WTC11 (cell line): ENCODE data around the gene SPNS1. TPM values are rescaled to one million over a fixed set of nuclear protein-coding genes. Genes with fewer than 3 reads are reported as not detected.

ENCODE experiments used
- ATAC-seq: fragments of 200-7000 bp; cut with Tn5 transposase; 2 replicates; pipeline ENCODE4 v1.10.0; 2021; ENCODE audit warnings: mild to moderate bottlenecking, moderate library complexity
- CTCF ChIA-PET: fragments of 300-600 bp; sonication (Branson Sonifier 250); formaldehyde crosslinking; loops from one replicate; lab custom pipeline; 2021; ENCODE audit warnings: antibody characterized with exemption; lab: Charles Lee
- POLR2A ChIA-PET: fragments of 350-600 bp; sonication (Branson Sonifier 250); formaldehyde crosslinking; loops from one replicate; lab custom pipeline; 2021; ENCODE audit warnings: antibody characterized with exemption; lab: Charles Lee
- DNase-seq: peaks from one replicate; pipeline ENCODE4 v3.0.0; 2021; ENCODE audit warnings: low spot score
- H3K27ac Mint-ChIP-seq: 2 replicates; pipeline ENCODE4 v1.8.0; 2021; ENCODE audit warnings: mixed read lengths
- H3K27me3 Mint-ChIP-seq: 2 replicates; pipeline ENCODE4 v1.8.0; 2021; ENCODE audit warnings: low read depth, mild to moderate bottlenecking, moderate library complexity, mixed read lengths
- H3K36me3 Mint-ChIP-seq: 2 replicates; pipeline ENCODE4 v1.8.0; 2021; ENCODE audit warnings: mixed read lengths
- H3K4me1 Mint-ChIP-seq: 2 replicates; pipeline ENCODE4 v1.8.0; 2022; ENCODE audit warnings: mixed read lengths
- H3K4me3 Mint-ChIP-seq: 2 replicates; pipeline ENCODE4 v1.8.0; 2021; ENCODE audit warnings: mild to moderate bottlenecking, moderate library complexity, mixed read lengths
- H3K9me3 Mint-ChIP-seq: 2 replicates; pipeline ENCODE4 v1.8.0; 2021; ENCODE audit warnings: mixed read lengths
- CREB1 ChIP-seq: sonication (generic); formaldehyde crosslinking; IDR thresholded peaks from 2 replicates; pipeline ENCODE4 v1.8.0; 2023; ENCODE audit warnings: mild to moderate bottlenecking, missing genetic modification reagents
- EMX1 ChIP-seq: fragments of 250-450 bp; sonication (Bioruptor Pico); IDR thresholded peaks from 2 replicates; pipeline ENCODE4 v1.8.0; 2021; ENCODE audit warnings: mild to moderate bottlenecking
- KAT7 ChIP-seq: sonication (generic); formaldehyde crosslinking; IDR thresholded peaks from 2 replicates; pipeline ENCODE4 v1.8.1; 2023; ENCODE audit warnings: missing genetic modification reagents, mild to moderate bottlenecking, borderline replicate concordance
- SP1 ChIP-seq: sonication (generic); formaldehyde crosslinking; conservative IDR thresholded peaks from 2 replicates; pipeline ENCODE4 v1.8.1; 2022; ENCODE audit warnings: missing genetic modification reagents
- TEAD4 ChIP-seq: sonication (generic); formaldehyde crosslinking; IDR thresholded peaks from 2 replicates; pipeline ENCODE4 v1.8.0; 2022; ENCODE audit warnings: mild to moderate bottlenecking, missing genetic modification reagents
- ZBTB21 ChIP-seq: sonication (generic); formaldehyde crosslinking; IDR thresholded peaks from 2 replicates; pipeline ENCODE4 v1.8.1; 2023; ENCODE audit warnings: mild to moderate bottlenecking, missing genetic modification reagents, borderline replicate concordance
- ZNF121 ChIP-seq: sonication (generic); formaldehyde crosslinking; IDR thresholded peaks from 2 replicates; pipeline ENCODE4 v1.8.0; 2023; ENCODE audit warnings: missing genetic modification reagents
- total RNA-seq: library from RNA; stranded (reverse); gene quantifications from 3 replicates; pipeline ENCODE4 v1.2.3, GENCODE V29; 2021
- TF ChIP-seq, protein P1 (sequence below): sonication (generic); formaldehyde crosslinking; conservative IDR thresholded peaks from 2 replicates; pipeline ENCODE4 v1.8.1; 2023; ENCODE audit warnings: mild to moderate bottlenecking, low read depth, missing genetic modification reagents, moderate library complexity
- TF ChIP-seq, protein P2 (sequence below): sonication (generic); formaldehyde crosslinking; IDR thresholded peaks from 2 replicates; pipeline ENCODE4 v1.8.1; 2023; ENCODE audit warnings: mild to moderate bottlenecking, missing genetic modification reagents
- TF ChIP-seq, protein P3 (sequence below): sonication (generic); formaldehyde crosslinking; IDR thresholded peaks from 2 replicates; pipeline ENCODE4 v1.8.1; 2022; ENCODE audit warnings: low read depth, missing genetic modification reagents, borderline replicate concordance
- TF ChIP-seq, protein P4 (sequence below): sonication (generic); formaldehyde crosslinking; IDR thresholded peaks from 2 replicates; pipeline ENCODE4 v1.8.0; 2022; ENCODE audit warnings: mild to moderate bottlenecking, missing genetic modification reagents
- TF ChIP-seq, protein P5 (sequence below): sonication (generic); formaldehyde crosslinking; IDR thresholded peaks from 2 replicates; pipeline ENCODE4 v1.8.0; 2023; ENCODE audit warnings: missing genetic modification reagents
- TF ChIP-seq, protein P6 (sequence below): sonication (generic); formaldehyde crosslinking; IDR thresholded peaks from 2 replicates; pipeline ENCODE4 v1.8.1; 2023; ENCODE audit warnings: mild to moderate bottlenecking, missing genetic modification reagents, moderate library complexity

Gene SPNS1
- total RNA-seq, 1 experiment from 2014 or later: 64.4 TPM

DNA sequence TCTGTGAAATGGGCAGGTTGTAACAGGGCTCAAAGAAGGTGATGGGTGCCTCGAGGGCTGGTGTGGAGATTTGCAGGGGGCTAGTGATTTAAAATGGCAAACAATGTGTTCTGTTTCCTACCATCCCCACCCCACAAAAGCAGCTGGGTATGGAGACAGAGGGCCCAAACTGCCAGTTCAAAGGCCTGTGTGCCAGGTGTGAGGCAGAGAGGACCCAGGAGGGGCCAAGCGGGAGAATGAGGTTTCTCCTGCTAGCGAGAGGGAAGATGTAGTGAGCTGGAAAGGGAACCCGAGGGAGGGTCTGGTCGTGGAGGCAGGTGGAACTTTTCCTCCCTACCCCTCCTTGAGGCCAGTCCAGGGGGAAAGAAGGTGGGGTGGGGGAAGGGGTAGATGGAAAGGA lies 49.7 kb downstream of the SPNS1 start (continued):
- TF ChIP-seq, protein P1, sequence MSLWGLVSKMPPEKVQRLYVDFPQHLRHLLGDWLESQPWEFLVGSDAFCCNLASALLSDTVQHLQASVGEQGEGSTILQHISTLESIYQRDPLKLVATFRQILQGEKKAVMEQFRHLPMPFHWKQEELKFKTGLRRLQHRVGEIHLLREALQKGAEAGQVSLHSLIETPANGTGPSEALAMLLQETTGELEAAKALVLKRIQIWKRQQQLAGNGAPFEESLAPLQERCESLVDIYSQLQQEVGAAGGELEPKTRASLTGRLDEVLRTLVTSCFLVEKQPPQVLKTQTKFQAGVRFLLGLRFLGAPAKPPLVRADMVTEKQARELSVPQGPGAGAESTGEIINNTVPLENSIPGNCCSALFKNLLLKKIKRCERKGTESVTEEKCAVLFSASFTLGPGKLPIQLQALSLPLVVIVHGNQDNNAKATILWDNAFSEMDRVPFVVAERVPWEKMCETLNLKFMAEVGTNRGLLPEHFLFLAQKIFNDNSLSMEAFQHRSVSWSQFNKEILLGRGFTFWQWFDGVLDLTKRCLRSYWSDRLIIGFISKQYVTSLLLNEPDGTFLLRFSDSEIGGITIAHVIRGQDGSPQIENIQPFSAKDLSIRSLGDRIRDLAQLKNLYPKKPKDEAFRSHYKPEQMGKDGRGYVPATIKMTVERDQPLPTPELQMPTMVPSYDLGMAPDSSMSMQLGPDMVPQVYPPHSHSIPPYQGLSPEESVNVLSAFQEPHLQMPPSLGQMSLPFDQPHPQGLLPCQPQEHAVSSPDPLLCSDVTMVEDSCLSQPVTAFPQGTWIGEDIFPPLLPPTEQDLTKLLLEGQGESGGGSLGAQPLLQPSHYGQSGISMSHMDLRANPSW (CRISPR knock-in tag): no peak
- TF ChIP-seq KAT7 (CRISPR knock-in tag): no peak
- no peak for TF ChIP-seq EMX1
- no peak for TF ChIP-seq TEAD4 (CRISPR knock-in tag)
- TF ChIP-seq, protein P2, sequence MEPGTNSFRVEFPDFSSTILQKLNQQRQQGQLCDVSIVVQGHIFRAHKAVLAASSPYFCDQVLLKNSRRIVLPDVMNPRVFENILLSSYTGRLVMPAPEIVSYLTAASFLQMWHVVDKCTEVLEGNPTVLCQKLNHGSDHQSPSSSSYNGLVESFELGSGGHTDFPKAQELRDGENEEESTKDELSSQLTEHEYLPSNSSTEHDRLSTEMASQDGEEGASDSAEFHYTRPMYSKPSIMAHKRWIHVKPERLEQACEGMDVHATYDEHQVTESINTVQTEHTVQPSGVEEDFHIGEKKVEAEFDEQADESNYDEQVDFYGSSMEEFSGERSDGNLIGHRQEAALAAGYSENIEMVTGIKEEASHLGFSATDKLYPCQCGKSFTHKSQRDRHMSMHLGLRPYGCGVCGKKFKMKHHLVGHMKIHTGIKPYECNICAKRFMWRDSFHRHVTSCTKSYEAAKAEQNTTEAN (CRISPR knock-in tag): no peak
- TF ChIP-seq, protein P3, sequence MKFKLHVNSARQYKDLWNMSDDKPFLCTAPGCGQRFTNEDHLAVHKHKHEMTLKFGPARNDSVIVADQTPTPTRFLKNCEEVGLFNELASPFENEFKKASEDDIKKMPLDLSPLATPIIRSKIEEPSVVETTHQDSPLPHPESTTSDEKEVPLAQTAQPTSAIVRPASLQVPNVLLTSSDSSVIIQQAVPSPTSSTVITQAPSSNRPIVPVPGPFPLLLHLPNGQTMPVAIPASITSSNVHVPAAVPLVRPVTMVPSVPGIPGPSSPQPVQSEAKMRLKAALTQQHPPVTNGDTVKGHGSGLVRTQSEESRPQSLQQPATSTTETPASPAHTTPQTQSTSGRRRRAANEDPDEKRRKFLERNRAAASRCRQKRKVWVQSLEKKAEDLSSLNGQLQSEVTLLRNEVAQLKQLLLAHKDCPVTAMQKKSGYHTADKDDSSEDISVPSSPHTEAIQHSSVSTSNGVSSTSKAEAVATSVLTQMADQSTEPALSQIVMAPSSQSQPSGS: no peak

DNA sequence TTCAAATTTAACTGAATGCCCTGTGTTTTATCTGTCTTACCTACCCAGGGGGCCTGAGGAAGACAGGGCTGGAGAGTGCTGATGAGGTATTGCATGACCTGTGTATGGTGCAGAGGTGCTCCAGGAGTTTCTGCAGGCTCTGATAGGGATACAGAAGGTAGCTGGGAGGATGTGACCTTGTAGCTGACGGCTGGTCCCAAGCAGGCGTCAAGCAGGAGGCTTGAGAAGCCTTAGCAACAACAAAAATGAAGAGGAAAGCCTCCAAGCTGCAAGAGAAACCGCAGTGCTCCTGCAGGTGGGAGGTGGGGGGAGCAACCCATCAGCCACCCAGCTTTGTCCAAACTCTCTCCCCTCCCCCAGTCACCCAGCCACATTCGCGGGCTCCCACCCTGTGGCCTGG lies 50.6 kb downstream of the SPNS1 start:
- CTCF ChIA-PET: interaction anchor here (0.6 to 1.6 kb wide), 2 partner anchors 45 to 906 kb away, joined by 3 read pairs; no protein-coding TSS in a partner anchor
- Mint-ChIP-seq H3K27me3 (no peaks in the 10 kb centered on the region), H3K4me1 (peaks cover 13% of the 10 kb centered on the region), H3K4me3 (no peak overlapping the region), H3K9me3 (no peaks in the 10 kb centered on the region), H3K27ac (no peak overlapping the region), H3K36me3 (no peaks in the 10 kb centered on the region)
- POLR2A ChIA-PET: no interaction called here
- DNase-seq (no peak), ATAC-seq (no peak)
- TF ChIP-seq EMX1 (no peak), ZBTB21 (no peak), CREB1 (no peak)
- TF ChIP-seq, protein P4, sequence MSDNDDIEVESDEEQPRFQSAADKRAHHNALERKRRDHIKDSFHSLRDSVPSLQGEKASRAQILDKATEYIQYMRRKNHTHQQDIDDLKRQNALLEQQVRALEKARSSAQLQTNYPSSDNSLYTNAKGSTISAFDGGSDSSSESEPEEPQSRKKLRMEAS: no peak
- TF ChIP-seq, protein P5, sequence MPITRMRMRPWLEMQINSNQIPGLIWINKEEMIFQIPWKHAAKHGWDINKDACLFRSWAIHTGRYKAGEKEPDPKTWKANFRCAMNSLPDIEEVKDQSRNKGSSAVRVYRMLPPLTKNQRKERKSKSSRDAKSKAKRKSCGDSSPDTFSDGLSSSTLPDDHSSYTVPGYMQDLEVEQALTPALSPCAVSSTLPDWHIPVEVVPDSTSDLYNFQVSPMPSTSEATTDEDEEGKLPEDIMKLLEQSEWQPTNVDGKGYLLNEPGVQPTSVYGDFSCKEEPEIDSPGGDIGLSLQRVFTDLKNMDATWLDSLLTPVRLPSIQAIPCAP (CRISPR knock-in tag): no peak
- TF ChIP-seq, protein P6, sequence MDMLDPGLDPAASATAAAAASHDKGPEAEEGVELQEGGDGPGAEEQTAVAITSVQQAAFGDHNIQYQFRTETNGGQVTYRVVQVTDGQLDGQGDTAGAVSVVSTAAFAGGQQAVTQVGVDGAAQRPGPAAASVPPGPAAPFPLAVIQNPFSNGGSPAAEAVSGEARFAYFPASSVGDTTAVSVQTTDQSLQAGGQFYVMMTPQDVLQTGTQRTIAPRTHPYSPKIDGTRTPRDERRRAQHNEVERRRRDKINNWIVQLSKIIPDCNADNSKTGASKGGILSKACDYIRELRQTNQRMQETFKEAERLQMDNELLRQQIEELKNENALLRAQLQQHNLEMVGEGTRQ (CRISPR knock-in tag): no peak

DNA sequence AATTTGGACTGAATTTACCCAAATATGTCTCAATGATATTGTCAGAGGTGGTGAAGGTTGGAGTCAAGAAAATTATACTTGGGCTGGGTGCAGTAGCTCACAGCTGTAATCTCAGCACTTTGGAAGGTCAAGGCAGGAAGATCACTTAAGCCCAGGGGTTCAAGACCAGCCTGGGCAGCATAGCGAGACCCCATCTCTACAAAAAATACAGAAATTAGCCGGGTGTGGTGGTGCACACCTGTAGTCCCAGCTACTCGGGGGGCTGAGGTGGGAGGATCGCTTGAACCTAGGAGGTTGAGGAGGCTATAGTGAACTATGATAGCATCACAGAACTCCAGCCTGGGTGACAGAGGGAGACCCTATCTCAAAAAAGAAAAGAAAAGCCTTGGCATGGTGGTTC lies 51.2 kb downstream of the SPNS1 start:
- ATAC-seq (no peak), DNase-seq (no peak)
- Mint-ChIP-seq H3K4me3 (no peak overlapping the region), H3K4me1 (peaks cover 13% of the 10 kb centered on the region), H3K27ac (no peak overlapping the region), H3K36me3 (no peaks in the 10 kb centered on the region), H3K9me3 (no peaks in the 10 kb centered on the region), H3K27me3 (no peaks in the 10 kb centered on the region)
- CTCF ChIA-PET: interaction anchor here (0.6 kb wide), 1 partner anchor 905 kb away, joined by 3 read pairs; no protein-coding TSS in a partner anchor
- POLR2A ChIA-PET: no interaction called here
- TF ChIP-seq ZNF121 (CRISPR knock-in tag) (0 out of 2 replicates have a peak, but pooled peaks have one; percentile 5), SP1 (CRISPR knock-in tag) (no peak)
